Vagina (tissue), 2 donors: Measurements from ENCODE around the gene LMX1B. TPM values are rescaled to one million over a fixed set of nuclear protein-coding genes. Genes with fewer than 3 reads are reported as not detected.

Source experiments
- DNase-seq, 2 donors: peaks; one replicate each; pipeline ENCODE4 v3.0.0-alpha.2; 2017; ENCODE audit errors: extremely low spot score in 2 of 2
- H3K27ac ChIP-seq: fragments of 200-600 bp; sonication (generic); one replicate; pipeline ENCODE4 v1.5.1; 2019
- H3K27me3 ChIP-seq: fragments of 200-600 bp; sonication (generic); one replicate; pipeline ENCODE4 v1.5.1; 2019
- H3K36me3 ChIP-seq, 2 donors: fragments of 200-600 bp; sonication (generic); one replicate each; pipeline ENCODE4 v1.5.1; 2017 to 2019
- H3K4me1 ChIP-seq: fragments of 200-600 bp; sonication (generic); one replicate; pipeline ENCODE4 v1.5.1; 2019
- H3K4me3 ChIP-seq, 2 donors: fragments of 200-600 bp; sonication (generic); 1 replicate in 1 of 2; 2 replicates in 1 of 2; pipeline ENCODE4 v1.5.1; 2016 to 2019
- H3K9me3 ChIP-seq: fragments of 200-600 bp; sonication (generic); one replicate; pipeline ENCODE4 v1.5.1; 2019
- CTCF ChIP-seq, 3 experiments: fragments of 450-650 bp in 2 of 3; fragments of 200-600 bp in 1 of 3; sonication (generic) in 1 of 3; IDR thresholded peaks; one replicate each; pipeline ENCODE4 v1.5.1; 2017 to 2019; ENCODE audit warnings: antibody characterized with exemption in 3 of 3, mild to moderate bottlenecking in 2 of 3, moderate library complexity in 2 of 3
- POLR2A ChIP-seq, 2 donors: fragments of 450-650 bp; IDR thresholded peaks; one replicate each; pipeline ENCODE4 v1.6.1; 2017; ENCODE audit warnings: antibody characterized with exemption in 2 of 2, mild to moderate bottlenecking in 2 of 2, moderate library complexity in 2 of 2
- POLR2AphosphoS5 ChIP-seq, 2 donors: sonication (generic); formaldehyde crosslinking; IDR thresholded peaks; one replicate each; pipeline ENCODE4 v1.9.0; 2017; ENCODE audit warnings: antibody characterized with exemption in 2 of 2, mild to moderate bottlenecking in 2 of 2, low read depth in 1 of 2; ENCODE audit not compliant: insufficient read depth in 1 of 2
- intact Hi-C: fragments of 100-400 bp; cut with DNase I; formaldehyde crosslinking; loops from one replicate; pipeline ENCODE4 v1.15.1; 2023
- total RNA-seq: library from RNA; depleted of rRNA; stranded (reverse); fragments of >200 nt; gene quantifications from one replicate; pipeline ENCODE4 v1.2.3, GENCODE V29; 2016

The LMX1B gene
- total RNA-seq, 1 donor from 2014 or later = not detected

GRCh38 chr9:126604059-126605055 is 9.4 kb upstream of the LMX1B start:
- Histone ChIP-seq H3K36me3 (no peaks in the 10 kb centered on the region), H3K9me3 (no peaks in the 10 kb centered on the region), H3K27ac (no peak overlapping the region), H3K27me3 (no peaks in the 10 kb centered on the region), H3K4me3 (no peak overlapping the region), H3K4me1 (no peaks in the 10 kb centered on the region)
- DNase-seq = no peak
- intact Hi-C loops = no loop called here
- TF ChIP-seq CTCF (IDR thresholded peaks at IDR 0.05) (no peak), POLR2A (IDR thresholded peaks at IDR 0.05) (no peak), POLR2AphosphoS5 (IDR thresholded peaks at IDR 0.05; ENCODE audit: insufficient read depth in 1 of 2, low read depth in 1 of 2) (no peak)

DNA sequence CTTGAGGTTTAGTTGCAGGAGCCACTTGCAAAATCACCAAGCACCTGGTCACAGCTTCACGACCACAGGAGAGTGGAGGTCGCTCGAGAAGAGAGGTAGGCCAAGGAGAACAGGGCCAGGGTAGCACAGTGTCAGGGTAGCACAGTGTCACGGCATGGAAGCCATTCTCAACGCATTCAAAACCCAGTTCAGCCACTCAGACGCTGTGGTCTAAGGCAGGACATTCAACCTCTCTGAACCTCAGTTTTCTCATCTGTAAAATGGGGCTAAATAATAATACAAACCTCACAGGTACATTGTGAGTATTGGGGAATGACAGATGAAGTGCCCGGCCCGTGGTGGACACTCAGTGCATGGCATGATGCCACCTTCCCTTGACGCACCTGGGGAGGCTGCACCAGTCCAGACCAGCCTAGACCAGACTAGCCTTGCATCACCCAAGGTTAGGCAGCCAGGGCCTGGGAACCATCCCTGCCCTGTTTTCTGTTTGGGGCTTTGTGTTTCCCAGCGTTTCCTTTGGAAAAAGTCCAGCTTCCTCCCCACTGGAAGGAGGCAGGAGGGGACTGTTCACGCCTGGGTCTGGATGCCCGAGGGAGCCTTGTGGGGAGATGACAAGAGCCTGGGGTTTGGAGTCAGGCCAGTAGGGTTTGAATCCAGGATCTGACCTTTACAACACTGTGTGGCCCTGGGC is 7.8 kb upstream of the LMX1B start:
- H3K27me3 ChIP-seq = peaks cover 4% of the 10 kb centered on the region
- no peak for TF ChIP-seq POLR2A (IDR thresholded peaks at IDR 0.05)
- no peak for TF ChIP-seq CTCF (IDR thresholded peaks at IDR 0.05)
- TF ChIP-seq POLR2AphosphoS5 (IDR thresholded peaks at IDR 0.05; ENCODE audit: insufficient read depth in 1 of 2, low read depth in 1 of 2) = no peak
- H3K36me3 ChIP-seq = no peaks in the 10 kb centered on the region
- H3K4me1 ChIP-seq = peaks cover 8% of the 10 kb centered on the region
- no peak overlapping the region for H3K27ac ChIP-seq
- no peaks in the 10 kb centered on the region for H3K9me3 ChIP-seq
- intact Hi-C loops = no loop called here
- H3K4me3 ChIP-seq = no peak overlapping the region
- DNase-seq = no peak

DNA sequence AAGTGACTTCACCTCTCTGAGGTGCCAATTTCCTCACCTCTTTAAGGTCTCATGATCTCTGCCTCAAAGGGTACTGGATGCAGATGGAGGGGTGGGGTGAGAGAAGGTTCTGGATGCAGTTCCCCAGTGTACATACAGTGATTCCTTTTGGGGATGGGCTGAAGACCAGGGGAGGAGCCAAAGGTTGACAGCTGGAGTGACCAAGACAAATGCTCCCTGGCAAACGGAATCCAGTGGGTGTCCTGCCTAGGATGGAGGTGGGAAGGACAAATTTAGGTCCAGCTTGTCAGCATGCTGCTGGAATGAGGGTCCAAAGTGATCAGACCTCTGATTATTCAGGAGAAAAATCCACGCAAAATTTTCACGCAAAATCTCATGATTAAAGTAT is 7.3 kb upstream of the LMX1B start:
- DNase-seq = no peak
- H3K9me3 ChIP-seq = no peaks in the 10 kb centered on the region
- H3K4me1 ChIP-seq = peaks cover 14% of the 10 kb centered on the region
- H3K27me3 ChIP-seq = peaks cover 9% of the 10 kb centered on the region
- no peak overlapping the region for H3K4me3 ChIP-seq
- no peak for TF ChIP-seq CTCF (IDR thresholded peaks at IDR 0.05)
- TF ChIP-seq POLR2AphosphoS5 (IDR thresholded peaks at IDR 0.05; ENCODE audit: insufficient read depth in 1 of 2, low read depth in 1 of 2) = no peak
- TF ChIP-seq POLR2A (IDR thresholded peaks at IDR 0.05) = no peak
- intact Hi-C loops = no loop called here
- no peak overlapping the region for H3K27ac ChIP-seq
- no peaks in the 10 kb centered on the region for H3K36me3 ChIP-seq

- intact Hi-C loops = no loop called here
- Histone ChIP-seq H3K36me3 (no peaks in the 10 kb centered on the region), H3K27ac (no peak overlapping the region), H3K4me3 (no peak overlapping the region), H3K4me1 (peaks cover 20% of the 10 kb centered on the region), H3K9me3 (no peaks in the 10 kb centered on the region), H3K27me3 (peaks cover 9% of the 10 kb centered on the region)
- TF ChIP-seq POLR2A (IDR thresholded peaks at IDR 0.05) (no peak), CTCF (IDR thresholded peaks at IDR 0.05) (no peak), POLR2AphosphoS5 (IDR thresholded peaks at IDR 0.05; ENCODE audit: insufficient read depth in 1 of 2, low read depth in 1 of 2) (no peak)
- no peak for DNase-seq
Measured at GRCh38 chr9:126607086-126607485, 6.6 kb upstream of the LMX1B start.
